Stimulated activated CD8-positive, alpha-beta memory T cell treated with anti-CD3 and anti-CD28 coated beads, Interleukin-7, amount 100 ng/mL, for 1 hour (primary cell): ENCODE results near the gene TPRG1.

Source experiments
- DNase-seq, 2 donors: peaks; one replicate each; pipeline ENCODE4 v3.0.0-alpha.2; 2020; ENCODE audit warnings: low read depth in 2 of 2

The TPRG1 gene

DNA sequence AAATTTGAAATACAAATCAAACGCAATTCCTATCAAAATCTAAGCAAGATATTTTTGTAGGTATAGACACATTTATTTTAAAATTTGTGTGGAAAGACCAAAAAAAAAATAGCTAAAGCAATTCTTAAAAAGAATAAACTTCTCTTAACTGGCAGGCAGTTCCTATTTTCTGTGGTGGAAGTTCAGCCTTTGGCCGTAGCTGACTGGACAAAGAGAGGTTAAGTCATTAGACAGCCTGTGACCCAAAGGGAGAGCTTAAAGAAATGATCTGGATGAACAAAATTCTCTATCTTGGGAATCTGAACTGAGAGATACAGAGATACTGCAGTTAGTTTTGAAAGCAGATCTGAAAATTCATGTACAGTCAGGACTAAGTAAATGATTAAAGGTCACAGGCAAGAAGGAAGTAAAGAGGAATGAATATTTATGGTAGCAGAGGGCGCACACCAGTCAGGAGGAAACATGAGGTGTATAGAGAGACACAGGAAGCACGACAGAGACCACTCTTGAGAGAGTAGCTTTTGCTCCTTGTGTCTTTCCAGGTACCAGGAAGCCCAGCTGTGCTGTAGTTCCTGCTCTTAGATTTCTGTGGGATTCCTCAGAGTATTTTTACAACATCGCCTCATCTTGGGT is 57.5 kb downstream of the TPRG1 start:
- DNase-seq: no peak

DNA sequence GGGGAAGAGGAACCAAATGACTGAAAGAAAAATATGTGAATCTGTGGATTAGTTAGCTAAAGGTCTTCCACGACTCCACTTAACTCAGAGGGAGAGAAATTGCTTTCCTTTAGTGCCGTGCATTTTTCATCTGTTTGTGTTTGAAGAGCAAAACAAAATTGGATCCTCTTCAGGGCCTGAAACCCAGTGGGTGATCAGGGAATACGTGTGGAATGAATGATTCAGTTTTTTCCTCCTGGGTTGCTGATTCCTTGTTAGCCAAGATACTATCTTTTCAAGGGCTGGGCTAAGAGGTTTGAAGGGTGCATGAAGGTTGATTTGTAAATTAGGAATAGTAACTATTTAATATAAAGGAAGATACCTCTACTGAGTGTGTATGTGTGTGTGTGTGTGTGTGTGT is 61.0 kb downstream of the TPRG1 start:
- no peak for DNase-seq

DNA sequence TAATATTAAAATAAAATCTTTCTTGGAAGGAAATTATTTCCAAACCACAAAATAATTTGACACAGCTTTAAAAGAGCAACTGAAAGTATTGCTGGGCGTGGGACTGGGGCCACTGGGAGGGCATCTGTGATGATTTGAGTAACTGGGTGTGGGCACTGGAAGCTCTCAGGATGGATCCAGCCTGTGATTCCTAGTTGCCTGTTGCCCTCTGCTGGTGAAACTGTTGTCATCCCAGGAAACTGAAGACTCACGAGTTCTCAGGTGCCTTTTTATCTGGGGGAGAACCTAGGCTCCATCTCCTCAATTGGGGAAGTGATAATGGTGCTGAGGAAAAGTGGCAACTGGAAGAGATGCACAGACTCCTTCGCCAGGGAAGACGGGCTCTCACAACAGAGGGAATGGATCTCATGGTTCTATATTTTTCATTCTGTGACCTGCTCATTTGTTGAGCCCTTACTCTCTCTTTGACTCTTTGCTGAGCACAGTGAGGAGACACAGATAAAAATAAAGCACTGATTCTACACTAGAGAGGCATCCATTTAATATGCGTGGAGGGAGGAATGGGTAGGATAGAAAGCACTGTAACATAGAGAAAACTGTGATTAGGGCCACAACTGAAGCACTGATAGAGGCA is 61.6 kb downstream of the TPRG1 start:
- DNase-seq: no peak

DNA sequence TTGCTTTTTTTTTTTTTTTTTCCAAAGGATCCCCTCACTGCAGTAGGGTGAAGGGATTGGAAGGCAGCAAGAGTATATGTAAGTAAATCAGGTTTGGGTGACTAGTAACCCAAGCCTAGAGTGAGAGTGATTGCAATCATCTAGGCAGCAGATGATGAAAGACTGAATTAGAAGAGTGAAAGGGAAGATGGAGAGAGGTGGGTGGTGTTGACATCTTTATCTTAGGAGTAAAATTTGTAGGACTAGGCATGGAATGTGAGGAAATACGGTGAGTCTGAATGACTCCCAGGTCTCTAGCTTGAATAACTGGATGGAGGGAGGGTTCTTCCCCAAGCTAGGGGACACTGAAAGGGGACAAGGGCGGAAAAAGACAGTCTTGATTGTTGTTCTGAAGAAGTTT is 63.4 kb downstream of the TPRG1 start:
- DNase-seq: no peak

DNA sequence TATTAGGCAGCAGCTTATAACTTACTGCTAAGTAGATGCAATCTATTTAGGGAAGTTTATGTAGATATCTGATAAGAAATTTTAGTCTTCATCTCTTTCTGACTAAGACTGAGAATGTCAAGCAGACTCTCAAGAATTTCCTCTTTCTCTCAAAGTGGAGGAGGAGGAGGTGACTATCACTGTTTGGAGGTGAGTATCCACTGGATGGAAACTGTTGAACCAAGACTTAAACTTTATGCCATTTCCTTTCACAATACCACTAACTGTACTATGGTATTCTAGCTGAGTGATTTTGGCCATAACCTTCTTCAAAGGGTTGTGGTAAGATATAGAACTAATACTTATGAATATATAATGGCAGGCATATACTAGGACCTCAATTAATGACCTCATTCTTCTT is 64.6 kb downstream of the TPRG1 start:
- DNase-seq: no peak

DNA sequence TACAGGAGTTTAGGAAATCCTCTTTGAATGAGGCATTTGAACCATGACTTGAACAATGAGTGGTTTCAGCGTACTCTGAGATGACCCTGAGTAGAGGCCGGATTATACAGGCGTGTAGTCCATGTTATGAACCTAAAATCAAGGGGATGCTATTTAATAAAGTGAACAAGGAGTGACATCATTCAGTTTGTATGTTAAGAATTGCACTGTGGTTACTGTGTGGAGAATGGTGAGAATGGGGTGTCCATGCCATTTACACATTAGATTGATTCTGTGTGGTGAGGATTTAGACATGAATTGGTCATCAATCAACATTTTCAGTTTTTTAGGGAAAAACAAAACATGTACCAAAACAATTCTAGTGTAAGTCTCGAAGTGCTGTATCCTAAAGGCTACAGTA is 65.8 kb downstream of the TPRG1 start:
- DNase-seq: no peak

DNA sequence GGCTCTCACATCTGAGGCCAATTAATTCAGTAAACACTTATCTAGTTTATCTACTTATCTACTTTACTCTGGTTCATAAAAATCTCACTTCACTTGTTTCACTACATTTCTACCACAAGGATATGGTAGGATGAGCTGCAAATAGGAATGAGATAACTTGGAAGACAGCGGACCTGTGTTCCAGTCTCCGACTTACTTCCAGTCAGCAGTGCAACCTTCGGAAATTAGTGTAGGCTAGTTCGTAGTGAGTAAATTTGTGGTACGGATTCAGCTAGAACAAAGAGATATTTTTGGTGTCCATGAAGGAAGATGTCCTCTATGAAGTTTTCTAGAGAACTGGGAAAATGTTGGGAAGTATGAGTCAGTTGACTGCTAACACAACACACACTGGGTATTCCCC is 66.3 kb downstream of the TPRG1 start:
- no peak for DNase-seq

DNA sequence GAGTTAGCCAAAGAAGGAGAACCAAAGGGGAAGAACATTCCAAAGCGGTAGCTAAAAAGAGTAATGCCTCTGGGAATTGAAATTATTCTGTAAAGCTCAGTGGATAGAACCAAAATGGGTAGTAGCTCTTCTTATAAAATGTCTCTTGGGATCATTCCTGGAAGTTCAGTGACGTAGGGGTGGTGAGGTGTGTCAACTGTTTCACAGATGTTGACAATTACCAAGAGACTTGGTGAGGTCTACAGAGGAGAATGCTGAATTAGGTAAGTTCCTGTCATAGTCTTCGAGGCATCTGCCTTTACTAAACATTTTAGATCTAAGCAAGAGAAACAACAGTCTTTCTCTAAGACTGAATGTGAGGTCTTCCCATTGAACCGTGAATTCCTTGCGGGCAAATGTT is 67.8 kb downstream of the TPRG1 start:
- no peak for DNase-seq

DNA sequence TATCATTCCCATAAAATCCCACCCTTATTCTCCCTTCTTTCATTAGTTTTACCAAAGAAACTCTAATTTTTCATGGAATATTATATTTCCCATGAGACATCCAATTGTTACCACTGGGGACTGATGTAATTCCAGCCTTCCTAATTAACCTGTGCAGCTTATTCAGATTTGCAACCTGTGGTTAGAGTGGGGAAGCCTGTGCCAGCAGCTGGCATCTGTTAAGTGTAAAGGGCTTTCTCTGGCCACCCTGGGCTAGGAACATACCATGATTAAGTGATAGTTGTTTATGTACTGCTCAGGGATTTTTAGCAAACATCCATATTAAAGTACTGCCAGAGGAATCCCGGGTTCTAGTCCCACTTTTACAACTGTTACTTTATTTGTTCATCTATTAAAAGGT is 78.2 kb downstream of the TPRG1 start:
- DNase-seq: no peak

DNA sequence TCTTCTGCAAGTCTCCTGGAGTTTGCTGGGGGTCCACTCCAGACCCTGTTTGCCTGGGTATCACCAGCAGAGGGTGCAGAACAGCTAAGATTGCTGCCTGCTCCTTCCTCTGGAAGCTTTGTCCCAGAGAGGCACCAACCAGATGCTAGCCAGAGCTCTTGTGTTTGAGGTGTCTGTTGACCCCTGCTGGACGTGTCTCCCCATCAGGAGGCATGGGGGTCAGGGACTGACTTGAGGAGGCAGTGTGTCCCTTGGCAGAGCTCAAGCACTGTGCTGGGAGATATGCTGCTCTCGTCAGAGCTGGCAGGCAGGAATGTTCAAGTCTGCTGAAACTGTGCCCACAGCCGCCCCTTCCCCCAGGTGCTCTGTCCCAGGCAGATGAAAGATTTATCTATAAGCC is 86.5 kb downstream of the TPRG1 start:
- no peak for DNase-seq

DNA sequence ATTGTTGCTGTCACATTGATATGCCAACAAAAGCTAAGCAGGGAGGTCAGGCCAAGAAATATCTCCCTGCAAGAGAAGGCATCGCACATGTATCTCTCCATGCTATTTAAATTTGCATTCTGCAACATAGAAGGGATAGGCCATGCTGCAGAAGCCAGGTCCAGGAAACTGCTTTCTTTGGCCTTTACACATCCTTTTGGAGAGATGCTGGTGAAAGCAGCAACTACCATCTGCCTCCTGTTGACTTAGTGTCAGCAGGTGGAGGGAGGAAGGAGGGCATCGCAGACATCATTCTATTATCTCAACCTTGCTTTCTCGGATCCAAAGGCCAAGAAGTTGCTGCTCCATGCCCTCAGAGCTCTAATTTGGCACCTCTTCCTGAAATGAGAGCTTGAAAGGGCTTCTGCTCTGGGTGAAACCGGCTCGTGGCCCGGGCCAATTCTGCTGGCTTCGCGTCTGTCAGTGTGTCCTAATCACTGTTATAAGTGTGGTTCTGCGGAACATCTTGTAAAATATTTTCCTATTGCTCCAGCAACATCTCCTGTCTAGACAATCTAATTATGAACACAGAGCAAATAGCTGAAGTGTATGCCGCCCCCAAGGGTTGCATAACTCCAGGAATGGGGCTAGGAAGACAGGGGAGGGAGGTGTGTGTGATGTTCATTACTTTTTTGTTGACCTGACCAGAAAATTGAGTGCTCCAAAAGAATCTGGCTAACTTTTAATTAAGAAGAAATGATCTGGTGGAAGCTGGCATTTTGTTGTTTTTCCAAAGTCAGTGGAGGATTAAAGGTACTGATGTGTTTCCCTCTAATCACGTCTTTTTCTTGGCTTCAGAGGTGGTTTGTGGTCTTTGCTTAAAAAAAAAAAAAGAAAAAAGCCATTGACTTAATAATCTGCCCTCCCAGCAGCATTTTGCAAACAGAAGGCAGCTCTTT is 89.1 kb downstream of the TPRG1 start:
- no peak for DNase-seq

DNA sequence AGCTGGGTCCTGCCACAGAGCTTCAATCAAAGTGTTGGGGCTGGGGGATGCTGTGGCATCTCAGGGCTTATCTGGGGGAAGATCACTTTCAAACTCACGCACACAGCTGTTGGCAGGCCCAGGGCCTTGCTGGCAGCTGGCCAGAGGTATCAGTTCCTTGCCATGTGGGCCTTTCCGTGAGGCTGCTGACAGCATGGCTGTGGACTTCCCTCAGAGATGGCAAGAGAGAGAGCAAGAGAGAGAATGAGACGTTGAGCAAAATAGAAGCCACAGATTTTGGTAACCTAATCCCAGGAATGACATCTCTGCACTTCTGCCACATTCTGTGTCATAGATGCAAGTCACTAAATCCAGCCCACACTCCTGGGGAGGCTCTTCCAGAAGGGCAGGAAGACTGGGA is 91.0 kb downstream of the TPRG1 start:
- DNase-seq: no peak

DNA sequence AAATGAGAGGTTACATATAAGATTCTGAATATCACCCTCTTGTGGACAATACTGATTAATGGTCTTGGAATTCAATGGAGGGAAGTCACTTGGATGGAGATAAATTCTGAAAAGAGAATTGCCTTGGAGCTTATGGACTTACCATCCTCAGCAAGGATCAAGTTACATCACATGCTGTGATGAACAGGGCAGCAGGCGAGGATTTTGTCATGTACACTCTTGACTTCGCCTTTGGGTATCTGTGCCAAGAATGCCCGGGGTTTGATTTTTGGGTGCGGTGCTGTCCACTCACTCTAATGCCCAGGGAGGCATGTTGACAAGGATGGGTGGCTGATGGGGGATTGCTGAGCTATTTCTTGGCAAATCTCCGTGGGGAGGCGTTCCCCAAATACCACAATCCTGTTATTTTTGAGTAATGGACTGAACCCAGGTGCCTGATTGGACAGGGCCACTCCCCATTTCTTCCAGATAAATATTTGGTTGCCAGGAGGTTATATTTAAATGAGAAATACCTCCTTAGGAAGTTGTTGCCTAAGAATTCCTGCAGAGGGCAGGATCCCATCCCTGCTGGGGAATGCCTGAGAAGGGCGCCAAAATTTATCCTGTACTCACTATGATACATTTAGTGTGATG is 96.3 kb downstream of the TPRG1 start:
- no peak for DNase-seq

DNA sequence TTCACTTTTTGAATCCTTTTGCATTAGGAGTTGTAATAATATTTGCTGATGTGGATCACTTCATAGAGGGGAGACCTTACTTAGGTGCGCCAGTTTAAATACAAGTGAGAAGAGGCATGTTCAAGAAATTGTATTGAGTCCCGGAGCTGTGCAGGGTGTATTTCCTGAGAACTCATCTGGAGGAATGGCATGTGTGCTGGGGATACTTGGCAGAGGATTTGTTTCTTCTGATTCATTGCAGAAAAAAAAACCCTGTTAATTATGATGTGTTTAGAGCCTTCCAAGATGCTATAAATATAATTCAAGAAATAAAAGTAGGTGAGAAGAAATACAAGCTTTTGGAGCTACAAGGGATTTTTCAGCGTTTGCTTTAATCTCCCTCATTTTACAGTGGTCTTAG is 97.6 kb downstream of the TPRG1 start:
- DNase-seq: no peak

DNA sequence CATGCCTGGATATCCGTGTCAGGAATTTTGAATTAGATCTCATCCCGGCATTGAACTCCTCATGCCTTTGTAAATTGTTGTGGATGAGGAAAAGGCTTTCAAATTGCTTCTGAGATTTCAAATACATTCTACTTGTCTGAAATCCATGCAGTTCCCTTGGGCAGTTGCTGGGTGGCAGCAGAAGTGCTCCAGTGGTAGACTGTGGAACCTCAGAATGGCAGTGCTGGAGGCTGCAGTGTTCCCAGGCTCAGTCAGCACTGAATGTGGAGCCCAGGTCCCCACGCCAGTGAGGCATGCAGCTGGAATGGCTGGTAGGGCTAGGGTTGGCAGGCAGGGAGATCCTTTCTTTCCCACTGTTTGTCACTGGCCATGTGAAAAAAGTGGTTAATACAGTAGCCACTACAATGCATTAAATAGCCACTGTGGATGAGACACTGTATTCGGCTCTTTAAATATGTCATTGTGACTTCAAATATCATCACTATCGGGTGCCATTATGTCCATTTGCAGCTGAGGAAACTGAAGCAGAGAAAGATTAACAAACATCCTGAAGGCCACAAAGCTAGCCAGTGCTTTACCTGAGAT is 98.6 kb downstream of the TPRG1 start:
- no peak for DNase-seq

DNA sequence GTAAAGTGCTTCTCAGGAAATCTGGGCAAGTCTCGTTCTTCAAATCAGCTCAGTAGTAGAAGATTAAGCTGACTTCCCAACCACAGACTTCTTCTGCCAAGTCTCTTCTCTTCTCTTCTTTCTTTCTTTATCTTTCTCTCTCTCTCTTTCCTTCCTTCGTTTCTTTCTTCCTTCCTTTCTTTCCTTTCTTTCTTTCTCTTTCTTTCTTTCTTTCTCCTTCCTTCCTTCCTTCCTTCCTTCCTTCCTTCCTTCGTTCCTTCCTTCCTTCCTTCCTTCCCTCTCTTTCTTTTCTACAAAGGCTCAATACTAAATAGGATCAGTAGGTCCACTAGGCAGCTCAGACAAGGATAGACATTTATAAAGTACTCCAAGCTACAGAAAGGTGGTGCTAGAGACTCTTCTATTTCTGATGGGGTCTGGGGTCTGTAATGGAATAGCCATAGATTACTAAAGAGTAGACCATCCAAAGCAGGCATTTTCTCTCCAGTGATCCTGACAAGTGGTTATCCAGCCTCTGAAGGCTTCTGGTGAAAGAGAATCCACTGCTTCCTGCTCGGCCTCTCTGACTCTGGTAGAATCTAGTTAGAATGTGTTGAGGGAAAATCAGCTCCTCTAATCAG is 100.8 kb downstream of the TPRG1 start:
- DNase-seq: no peak

DNA sequence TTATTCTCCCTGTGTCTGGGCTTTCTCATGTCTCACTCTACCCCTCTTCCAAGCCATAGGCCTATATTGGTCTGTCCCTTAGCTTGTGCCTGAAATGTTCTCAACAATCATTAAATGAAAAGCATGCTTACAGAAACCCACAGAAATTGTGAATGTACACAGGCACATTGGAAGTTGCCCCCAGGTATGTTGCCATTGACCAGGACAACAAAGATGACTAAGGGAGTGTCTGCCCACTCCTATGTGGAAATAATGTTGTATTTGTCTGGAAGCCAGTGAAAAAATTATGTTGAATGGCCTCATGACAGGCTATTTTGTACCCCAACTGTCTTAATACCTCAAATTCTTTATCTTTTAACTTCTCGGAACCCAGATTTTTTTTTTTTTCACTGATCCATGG is 102.0 kb downstream of the TPRG1 start:
- no peak for DNase-seq

DNA sequence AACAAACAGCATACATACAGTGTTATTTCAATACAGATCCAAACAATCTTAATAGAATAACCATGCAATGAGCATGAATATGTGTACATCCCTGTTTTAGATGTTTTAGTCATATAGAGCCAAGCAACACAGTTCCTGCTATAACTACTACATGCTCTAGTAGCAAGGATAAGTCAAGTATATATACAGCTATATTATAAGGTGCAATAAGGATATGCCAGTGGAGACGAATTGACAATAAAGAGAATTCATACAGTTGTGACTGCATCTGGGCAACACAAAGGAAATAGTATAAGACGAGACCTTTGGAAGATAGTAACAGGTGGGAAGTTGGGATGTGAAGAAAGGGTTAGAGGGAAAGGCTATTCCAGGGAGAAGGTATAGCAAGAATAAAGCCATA is 103.4 kb downstream of the TPRG1 start:
- no peak for DNase-seq

DNA sequence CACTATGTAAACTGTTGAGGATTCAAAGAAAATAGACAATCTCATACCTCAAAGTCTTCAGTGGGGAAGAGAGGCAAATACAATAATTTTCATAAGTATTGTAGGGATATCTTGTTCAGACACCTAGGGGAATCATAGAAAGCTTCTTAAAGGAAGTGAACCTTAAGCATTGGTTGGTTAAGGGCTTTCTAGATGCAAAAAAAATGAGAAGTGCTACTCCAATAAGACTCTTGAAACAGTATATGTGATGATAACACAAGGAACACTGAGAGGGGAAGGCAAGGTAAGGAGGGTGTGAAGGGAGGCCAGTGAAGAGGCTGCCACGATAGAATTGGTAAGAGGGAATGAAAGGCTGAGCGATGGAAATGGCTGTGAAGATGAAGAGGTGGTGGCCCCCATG is 104.1 kb downstream of the TPRG1 start:
- DNase-seq: no peak

DNA sequence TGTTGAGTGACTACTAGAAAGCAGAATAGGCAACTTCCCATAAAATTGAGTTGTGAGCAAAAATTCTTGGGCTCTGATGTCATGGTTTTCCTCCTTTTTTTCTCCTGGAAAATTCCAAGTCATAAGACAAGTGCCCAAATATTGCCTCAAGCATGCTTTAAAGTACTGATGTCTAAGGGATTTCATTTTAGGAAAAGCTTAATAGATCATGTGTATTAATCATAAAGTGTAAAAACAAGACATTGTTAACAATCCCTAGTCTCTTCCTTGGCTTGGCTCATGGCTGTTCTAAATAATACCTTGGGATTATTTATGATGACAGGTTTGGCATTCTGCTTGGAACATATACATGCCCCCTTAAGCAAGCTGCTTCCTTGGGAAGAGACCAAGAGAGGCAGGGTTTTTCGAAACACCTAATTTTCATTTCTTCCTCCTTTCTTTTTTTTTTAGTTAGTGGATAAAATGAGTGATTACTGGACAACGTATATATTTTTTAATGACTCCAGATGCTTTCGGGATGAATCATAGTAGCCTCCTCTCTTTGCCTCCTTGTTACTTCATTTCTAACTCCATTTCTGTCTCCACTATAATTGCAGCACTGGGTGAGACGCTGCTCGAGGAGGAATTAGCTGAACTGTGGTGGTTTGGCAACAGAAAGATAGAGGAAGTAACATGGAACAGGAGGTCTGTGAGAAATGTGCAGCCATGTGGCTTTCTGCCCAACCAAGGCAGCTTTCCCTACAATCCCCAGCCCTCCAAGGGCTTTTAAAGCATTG is 104.9 kb downstream of the TPRG1 start:
- no peak for DNase-seq

DNA sequence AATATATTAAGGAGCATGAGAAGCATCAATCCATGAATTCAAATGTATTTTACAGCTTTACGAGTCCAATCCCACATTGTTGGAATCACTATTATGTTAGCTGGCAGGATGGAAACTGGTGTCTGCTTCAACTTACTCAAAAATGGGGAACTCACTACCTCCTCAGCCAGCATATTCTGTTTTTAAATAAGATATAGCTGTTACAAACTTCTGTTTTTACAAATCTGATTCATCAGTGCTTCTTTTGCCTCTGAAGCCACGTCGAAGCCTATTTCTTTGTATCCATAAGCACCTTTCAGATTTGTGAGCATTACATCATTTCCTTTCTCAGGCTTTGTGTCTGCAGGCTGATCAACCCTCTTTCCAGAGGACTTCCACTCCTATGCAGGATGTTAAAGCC is 105.9 kb downstream of the TPRG1 start:
- DNase-seq: no peak
